Stimulated activated CD4-positive, alpha-beta T cell treated with anti-CD3 and anti-CD28 coated beads, Interleukin-4, amount 100 ng/mL, for 1 hour (primary cell): Measurements from ENCODE around the gene RASA3.
"Not testable (repeated sequence)": the region's sequence is repeated elsewhere in the genome, so short reads cannot be mapped to it uniquely, and the experiment has no call there.

Experiments
- DNase-seq: peaks from one replicate; pipeline ENCODE4 v3.0.0-alpha.2; 2020

The RASA3 gene, protein sequence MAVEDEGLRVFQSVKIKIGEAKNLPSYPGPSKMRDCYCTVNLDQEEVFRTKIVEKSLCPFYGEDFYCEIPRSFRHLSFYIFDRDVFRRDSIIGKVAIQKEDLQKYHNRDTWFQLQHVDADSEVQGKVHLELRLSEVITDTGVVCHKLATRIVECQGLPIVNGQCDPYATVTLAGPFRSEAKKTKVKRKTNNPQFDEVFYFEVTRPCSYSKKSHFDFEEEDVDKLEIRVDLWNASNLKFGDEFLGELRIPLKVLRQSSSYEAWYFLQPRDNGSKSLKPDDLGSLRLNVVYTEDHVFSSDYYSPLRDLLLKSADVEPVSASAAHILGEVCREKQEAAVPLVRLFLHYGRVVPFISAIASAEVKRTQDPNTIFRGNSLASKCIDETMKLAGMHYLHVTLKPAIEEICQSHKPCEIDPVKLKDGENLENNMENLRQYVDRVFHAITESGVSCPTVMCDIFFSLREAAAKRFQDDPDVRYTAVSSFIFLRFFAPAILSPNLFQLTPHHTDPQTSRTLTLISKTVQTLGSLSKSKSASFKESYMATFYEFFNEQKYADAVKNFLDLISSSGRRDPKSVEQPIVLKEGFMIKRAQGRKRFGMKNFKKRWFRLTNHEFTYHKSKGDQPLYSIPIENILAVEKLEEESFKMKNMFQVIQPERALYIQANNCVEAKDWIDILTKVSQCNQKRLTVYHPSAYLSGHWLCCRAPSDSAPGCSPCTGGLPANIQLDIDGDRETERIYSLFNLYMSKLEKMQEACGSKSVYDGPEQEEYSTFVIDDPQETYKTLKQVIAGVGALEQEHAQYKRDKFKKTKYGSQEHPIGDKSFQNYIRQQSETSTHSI

DNA sequence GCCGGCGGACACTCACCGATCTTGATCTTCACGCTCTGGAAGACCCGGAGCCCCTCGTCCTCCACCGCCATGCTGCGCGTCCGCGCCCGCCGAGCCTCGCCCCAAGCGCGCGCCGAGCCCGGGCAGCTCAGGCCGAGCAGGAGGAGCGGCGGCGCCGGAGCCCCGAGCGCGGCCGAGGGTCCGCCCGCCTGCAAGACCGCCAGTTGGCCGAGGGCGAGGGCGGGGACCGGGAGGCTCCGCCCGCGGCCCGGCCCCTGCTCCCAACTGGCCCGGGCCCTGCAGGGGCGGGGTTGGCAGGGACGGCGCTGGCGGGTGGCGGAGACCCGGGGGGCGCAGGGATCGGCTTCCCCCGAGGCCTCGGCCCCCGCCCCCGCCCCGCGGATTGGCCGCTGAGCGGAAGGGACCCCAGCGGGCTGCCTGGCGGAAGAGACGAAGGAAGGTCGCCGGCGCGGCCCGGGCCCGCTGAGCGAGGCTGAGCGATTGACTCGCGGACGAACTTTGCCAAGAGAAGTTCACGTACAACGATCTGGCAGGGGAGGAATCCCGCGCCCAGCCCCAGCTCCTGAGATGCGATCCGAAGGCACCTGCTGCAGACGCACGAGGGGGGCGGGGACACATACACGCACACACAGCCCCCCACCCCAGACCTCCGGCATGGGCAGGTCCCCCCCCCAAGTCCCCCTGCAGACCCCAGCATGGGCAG is at the start of gene RASA3:
Gene RASA3, minus strand, starts transcription at position 205 of the 703 bp plus-strand sequence. Its CDS starts 134 bp downstream, at position 71.
- peak; percentile 64 for DNase-seq

DNA sequence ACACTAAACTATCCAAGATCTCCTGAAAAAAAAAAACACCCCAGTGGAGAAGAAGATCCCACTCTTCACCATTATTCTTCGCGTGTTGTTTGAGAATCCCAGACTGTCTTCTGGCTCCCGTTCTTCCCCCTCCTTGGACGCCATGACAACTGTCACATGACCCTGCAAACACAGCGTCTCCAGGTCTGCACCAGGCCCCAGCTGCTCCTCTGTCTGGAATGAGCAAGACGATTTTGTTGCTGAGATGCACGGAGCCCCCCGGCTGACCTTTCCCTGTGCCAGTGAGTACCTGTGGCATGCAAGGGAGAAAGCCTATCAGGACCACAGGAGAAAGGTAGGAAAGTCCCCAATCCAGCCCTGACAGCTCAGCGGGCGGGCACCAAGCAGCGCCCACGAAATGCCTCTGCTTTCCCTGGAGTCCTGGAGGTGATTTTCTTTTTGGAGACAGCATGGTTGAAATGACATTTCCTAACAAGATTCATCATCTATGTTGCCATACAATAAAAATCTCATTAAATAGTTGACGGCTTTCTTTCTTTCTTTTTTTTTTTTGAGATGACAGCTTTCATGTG is 46.8 kb upstream of the RASA3 start, which contains the start of gene CFAP97D2:
Gene CFAP97D2, plus strand, starts transcription at position 171 of the 572 bp plus-strand sequence. Its CDS starts 74 bp downstream, at position 245.
- DNase-seq = no peak

DNA sequence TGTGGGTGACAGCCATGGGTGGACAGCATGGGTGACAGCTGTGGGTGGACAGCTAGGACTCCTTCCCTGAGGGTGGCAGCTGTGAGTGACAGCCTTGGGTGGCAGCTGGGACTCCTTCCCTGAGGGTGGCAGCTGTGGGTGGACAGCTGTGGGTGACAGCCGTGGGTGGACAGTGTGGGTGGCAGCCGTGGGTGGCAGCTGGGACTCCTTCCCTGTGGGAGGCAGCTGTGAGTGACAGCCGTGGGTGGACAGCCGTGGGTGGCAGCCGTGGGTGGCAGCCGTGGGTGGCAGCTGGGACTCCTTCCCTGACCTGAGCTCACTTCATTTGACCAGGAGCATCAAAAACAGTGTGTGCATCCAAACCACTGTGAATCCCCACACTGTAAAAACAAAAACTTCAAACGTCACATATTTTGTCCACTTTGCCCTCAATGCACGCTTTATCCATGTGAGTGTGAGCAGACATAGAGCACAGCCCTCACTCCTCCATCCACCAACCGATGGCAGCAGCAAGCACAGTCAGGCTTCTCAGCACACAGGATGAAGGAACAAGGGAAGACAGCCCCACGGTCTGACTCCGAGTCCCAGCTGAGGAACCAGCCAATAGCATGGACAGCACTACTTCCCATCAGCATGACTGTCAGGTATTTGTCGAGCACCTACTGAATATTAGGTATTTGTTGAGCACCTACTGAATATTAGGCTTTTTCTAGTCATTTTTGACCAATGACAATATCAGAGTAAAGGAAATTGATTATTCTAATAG is 45.0 kb upstream of the RASA3 start:
- DNase-seq = no peak

DNA sequence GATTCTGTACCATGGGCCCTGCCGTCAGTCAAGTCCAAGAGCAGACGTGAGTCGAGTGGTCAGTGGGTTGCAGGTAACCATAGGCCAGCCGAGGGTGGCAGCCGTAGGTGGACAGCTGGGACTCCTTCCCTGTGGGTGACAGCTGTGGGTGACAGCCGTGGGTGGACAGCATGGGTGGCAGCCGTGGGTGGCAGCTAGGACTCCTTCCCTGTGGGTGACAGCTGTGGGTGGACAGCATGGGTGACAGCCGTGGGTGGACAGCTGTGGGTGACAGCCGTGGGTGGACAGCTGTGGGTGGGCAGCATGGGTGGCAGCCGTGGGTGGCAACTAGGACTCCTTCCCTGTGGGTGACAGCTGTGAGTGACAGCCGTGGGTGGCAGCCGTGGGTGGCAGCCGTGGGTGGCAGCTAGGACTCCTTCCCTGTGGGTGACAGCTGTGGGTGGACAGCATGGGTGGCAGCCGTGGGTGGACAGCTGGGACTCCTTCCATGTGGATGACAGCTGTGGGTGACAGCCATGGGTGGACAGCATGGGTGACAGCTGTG is 44.0 kb upstream of the RASA3 start:
- not testable (repeated sequence) for DNase-seq

DNA sequence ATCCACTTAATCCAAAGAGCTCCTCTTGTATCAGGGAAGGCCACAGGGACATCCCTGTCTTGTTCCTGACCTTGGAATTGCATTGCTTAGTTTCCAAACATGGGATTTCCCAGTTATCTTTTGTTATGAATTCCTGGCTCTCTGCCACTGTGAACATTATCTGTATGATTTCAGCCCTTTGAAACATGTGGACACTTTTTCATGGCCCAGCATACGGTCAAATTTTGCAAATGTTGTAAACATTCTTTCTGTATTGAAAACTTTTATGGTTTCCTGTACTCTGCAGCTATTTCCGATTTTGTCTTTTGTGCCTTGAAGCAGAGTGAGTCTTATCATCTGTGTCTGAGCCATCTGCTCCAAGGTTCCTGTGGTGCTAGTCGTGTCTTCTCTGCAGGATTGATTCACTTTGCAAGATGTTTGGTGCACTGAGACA is 42.1 kb upstream of the RASA3 start:
- no peak for DNase-seq

DNA sequence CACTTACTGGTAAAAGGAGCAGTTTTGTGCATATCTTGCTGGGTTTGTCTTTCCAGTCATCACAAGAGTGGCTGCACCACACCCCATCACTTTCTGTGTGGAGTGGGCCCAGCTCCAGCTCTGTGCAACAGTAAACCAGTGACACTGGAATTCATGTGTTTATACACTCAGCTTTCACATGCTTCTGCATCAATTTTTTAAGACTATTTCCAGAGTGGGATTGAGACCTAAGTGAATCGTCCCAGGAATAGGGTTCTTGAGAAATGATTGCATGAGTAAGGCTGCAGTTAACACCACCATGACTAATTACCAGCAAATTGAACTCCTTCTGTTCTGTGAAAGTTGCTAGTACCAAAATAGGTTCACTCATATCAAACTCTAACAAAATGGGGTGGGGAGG is 41.3 kb upstream of the RASA3 start:
- DNase-seq = no peak

DNA sequence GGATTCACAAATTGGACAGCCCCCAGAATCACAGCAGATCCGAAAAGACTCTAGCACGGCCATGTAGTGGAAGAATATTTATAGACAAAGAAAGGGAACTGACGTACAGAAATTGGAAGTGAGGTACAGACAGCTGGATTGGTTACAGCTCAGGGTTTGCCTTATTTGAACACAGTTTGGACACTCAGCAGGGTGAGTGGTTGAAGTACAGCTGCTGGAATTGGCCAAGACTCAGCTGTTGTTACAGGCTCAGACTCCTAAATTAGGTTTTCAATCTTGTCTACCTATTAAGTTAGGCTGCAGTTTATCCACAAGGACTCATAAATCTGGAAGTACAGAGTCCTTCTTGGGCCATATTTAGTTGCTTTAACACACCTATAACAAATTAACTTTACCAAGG is 40.8 kb upstream of the RASA3 start:
- DNase-seq = no peak

DNA sequence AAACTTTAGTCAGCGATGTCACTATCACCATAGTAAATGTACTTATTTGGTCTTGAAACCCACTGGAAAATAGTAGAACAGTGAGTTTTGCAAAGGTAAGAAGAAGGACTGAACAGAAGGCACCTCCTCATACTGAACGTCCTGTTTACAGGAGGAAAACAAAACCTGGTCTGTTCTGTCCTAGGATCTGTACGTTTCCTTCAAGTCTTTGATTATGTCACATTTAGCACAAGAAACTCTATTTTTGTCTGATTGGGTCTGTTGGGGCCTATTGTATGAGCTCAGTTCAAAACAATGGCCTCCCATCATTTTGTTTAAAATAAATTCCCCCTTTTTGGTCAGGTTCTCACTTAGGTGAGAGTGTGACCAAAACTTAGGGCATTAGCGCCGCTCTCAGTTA is 35.5 kb upstream of the RASA3 start:
- no peak for DNase-seq

DNA sequence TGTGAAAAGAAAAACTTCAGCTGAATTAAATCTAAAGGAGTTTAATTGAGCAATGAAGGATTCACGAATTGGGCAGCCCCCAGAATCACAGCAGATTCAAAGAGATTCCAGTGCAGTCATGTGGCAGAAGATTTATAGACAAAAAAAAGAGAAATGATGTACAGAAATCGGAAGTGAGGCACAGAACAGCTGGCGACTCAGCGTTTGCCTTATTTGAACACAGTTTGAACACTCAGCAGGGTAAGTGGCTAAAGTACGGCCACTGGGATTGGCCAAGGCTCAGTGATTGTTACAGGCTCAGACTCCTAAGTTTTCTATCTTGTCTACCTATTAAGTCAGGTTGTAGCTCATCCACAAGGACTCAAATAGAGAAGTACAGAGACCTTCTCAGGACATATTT is 35.0 kb upstream of the RASA3 start:
- DNase-seq = no peak

DNA sequence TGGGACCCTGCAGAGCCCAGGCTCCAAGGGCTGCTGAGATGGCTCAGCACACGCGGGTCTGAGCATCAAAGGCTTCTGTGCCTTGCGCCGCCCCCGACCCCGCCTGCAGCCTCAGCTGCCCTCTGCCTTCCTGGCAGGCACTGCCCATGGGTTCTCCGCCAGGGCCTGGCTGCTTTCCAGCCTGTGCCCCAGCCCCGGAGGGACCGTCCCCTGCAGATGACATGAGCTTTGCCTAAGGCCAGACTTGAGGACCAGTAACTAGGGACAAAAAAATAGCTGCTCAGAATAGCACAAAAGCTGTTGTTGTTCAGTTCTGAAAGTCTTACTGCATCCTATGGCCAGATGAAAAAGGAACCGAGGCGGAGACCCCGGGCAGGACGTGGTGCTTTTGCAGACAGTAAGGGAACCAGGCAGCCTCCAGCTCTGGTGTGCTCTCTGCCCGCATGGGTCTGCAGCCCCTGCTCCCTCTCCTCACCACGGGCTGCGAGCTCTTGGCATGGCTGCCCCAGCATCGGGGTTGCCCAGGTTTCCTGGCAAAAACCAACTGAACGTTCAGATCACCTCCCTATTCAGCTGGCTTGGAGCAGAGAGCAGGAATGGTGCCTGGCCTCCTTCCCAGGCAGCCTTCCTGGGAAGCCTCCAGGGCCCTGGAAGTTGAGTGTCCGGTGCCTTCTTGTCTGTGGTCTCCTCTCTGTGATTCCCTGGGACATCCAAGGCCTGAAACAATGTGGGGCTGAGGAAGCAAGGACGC is 34.1 kb upstream of the RASA3 start:
- no peak for DNase-seq

DNA sequence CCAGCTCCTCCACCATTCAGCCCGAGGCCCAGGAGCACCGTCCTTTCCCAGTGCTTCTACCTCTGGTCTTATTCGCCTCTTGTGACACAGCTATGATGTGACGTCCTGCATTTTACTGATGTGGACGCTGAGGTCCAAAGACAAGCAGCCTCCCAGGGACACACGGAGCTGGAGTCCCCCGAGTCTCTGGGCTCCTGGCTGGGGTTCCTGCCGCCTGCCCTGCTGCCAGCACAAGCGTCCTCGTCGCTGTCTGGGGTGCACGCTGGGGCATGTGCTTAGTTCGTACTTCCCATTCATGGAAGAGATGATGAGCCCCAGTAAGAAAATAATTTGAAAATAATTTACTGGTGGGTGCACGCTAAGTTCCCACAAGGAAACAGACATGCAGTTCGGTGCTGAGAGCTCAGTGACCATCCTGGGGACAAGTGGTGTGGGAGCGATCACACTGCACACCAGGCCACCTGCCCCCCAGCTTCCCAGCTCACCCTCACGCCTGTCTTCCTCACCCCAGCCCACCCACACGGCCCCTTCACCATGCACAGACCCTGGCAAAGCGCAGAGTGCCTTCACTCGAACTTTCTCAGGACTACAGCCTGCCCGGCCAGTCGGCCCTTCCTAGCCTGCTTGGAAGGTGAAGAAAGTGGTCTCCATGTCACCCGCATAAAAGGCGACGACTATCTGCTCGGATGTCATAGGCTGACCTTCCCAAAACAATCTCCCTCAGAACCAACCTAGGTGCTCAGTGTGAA is 32.4 kb upstream of the RASA3 start:
- no peak for DNase-seq

DNA sequence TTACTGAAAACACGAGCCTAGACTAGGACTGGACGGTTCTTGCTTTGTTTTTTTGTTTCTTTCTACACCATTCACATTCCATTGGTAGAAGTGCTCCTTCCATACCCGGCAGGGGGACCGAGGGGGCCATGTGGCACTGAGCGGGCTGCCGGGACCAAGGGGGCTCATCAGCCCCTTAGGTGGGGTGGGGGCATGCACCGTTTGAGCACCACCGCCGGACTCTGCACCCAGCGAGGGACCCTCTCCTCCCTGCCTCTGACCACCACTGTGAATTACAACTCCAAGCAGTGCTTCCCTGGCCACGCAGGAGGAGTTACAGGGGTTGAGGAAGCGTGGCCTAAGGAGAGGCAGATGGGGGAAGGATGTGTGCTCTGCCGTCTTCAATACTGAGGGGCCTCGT is 31.6 kb upstream of the RASA3 start:
- DNase-seq = no peak

DNA sequence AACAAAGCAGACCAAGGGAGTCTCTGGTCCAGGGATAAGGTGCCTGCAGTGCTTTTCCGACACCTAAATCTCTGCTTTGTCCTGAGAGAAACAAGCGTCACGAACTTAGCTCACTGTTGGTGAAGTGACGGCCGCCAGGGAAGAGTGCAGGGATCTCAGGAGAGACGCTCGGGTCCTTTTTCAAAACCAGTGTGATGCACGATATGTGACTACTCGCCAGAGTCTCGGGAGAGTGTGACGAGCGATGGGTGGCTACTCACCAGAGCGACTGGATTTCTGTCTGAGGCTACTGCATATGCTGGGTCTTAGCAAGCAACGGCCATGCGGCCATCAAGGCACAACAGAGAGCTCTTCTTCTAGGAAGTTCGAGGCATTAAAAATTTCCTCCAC is 30.1 kb upstream of the RASA3 start:
- no peak for DNase-seq

DNA sequence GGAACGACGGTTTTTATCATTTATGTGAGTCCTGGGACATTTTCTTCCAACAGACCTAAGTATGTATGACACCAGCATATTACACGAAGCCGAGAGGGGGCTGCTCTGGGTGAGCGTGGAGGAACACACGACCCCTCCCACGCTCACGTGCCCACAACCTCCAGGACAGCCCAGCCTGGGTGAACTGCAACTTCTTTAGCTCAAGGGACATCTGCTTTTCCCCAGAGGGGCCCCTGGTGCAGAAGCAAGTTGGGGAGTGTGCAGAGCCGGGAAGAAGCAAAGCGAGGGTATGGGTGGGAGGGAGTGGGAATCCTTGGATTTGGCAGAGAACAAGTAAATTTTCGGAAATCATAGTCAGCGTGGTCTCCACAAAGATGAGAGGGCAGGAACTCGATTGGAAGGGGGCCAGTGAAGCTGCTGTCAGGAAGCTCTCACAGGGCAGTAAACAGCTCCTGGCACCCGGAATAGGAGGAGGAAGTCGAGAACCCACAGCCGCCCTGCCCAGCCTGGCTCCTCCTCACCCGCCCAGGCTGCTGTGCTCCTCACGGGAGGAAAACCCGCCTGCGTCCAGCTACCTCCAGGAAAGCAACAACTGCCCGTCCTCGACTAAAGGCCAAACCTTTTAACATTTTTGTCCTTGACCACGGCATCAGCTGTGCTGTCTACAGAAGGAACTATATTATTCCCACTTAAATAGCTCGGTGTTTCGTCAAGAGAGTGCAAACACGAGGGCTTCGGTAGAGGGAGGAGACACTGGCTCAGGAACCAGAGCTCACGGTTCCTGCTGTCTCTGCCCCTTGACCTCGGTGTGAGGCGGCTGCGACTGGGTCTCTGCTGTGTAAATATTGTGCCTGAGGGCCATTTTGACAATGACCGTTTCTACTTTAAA is 29.5 kb upstream of the RASA3 start:
- DNase-seq = peak; percentile 44

DNA sequence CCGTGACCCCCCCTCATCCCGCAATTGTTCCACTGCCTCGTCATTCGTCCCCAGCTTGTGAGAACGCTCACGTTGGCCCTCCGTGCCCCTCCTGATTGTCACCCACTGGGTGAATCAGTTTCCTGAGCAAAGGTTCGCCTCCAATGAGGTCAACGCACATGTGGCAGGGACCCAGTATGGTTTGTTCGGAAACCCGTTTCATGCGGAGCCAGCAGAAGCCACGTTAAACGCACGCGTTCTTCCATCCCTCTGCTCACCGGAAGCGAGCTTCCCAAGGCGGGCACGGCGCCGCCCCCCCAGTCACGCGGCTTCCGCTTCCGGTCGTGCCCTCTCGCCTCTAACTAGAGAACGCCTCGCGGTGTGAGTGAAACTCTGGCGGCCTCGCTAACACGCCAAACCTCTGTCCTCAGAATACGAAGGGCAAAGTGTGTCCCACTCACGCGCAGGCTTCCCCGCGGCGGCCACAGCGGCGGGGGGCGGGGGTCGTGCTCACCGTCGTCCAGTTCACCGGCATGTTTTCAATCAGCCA is 28.7 kb upstream of the RASA3 start:
- DNase-seq = no peak

DNA sequence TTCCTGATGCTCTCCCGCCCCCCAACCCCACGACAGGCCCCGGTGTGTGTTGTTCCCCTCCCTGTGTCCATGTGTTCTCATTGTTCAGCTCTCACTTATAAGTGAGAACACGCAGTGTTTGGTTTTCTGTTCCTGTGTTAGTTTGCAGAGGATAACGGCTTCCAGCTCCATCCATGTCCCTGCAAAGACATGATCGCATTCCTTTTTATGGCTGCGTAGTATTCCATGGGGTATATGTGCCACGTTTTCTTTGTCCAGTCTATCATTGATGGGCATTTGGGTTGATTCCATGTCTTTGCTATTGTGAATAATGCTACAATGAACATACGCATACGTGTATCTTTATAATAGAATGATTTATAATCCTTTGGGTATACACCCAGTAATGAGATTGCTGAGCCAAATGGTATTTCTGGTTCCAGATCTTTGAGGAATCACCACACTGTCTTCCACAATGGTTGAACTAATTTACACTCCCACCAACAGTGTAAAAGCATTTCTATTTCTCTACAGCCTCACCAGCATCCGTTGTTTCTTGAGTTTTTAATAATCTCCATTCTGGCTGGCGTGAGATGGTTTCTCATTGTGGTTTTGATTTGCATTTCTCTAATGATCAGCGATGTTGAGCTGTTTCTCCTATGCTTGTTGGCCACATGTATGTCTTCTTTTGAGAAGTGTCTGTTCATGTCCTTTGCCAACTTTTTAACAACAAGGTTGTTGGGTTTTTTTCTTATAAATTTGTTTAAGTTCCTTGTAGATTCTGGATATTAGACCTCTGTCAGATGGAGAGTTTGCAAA is 26.6 kb upstream of the RASA3 start:
- DNase-seq = not testable (repeated sequence)

DNA sequence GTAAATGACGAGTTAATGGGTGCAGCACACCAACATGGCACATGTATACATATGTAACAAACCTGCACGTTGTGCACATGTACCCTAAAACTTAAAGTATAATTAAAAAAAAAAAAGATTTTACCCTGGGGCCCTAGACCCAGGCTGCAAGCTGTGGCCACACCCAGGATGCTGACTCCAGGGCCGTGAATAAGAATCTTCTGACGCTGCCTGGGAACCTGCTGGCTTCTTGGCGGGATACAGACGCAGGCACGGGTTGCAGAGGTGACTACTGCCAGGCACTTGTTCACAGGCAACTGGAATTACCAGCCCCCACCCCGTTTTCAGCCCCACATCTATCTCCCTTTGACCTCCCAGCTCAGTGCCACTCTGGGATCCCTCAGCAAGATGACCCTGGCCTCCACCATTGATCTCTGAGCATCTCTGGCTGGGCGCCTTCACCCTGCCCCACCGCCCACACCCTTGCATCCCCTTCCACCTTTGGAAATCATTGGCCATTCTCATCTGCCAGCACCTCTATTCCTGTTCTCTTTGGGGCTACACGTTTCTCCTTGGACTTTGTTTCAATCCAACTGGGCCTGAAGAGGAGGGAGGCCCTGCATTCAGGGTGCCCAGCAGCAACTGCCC is 25.6 kb upstream of the RASA3 start:
- DNase-seq = no peak
